Epithelial cell of proximal tubule (primary cell): ENCODE data around the gene PNRC1. TPM values are rescaled to one million over a fixed set of nuclear protein-coding genes. Genes with fewer than 3 reads are reported as not detected.

Experiments used
- DNase-seq: peaks from one replicate; pipeline ENCODE4 v3.0.0-alpha.2; 2011; ENCODE audit warnings: low read depth
- H3K4me3 ChIP-seq: 2 replicates; pipeline ENCODE4 v1.5.1; 2011; ENCODE audit warnings: low read depth, mild to moderate bottlenecking, low read length
- CTCF ChIP-seq: conservative IDR thresholded peaks from 2 replicates; pipeline ENCODE4 v1.5.1; 2012; ENCODE audit warnings: low read depth, mild to moderate bottlenecking, low read length
- total RNA-seq: library from RNA; depleted of rRNA; stranded (reverse); fragments of >200 nt; gene quantifications from 2 replicates; pipeline ENCODE4 v1.2.3, GENCODE V29; 2015

Gene PNRC1
- total RNA-seq, 1 donor from 2014 or later = 62.6 TPM

GRCh38 chr6:89048288-89048923, 32.1 kb upstream of the PNRC1 start:
- DNase-seq = no peak
- H3K4me3 ChIP-seq = no peak overlapping the region
- TF ChIP-seq CTCF = no peak

GRCh38 chr6:89048985-89049384, 31.6 kb upstream of the PNRC1 start:
- TF ChIP-seq CTCF = no peak
- no peak for DNase-seq
- no peak overlapping the region for H3K4me3 ChIP-seq

- no peak overlapping the region for H3K4me3 ChIP-seq
- DNase-seq = no peak
- no peak for TF ChIP-seq CTCF
Measured at GRCh38 chr6:89050155-89050554, 30.4 kb upstream of the PNRC1 start.

- TF ChIP-seq CTCF = no peak
- no peak overlapping the region for H3K4me3 ChIP-seq
- DNase-seq = no peak
Measured at GRCh38 chr6:89050697-89051096, 29.9 kb upstream of the PNRC1 start.

GRCh38 chr6:89051676-89052075, 28.9 kb upstream of the PNRC1 start:
- H3K4me3 ChIP-seq = no peak overlapping the region
- no peak for DNase-seq
- TF ChIP-seq CTCF = no peak

GRCh38 chr6:89054208-89054607, 26.3 kb upstream of the PNRC1 start:
- no peak for TF ChIP-seq CTCF
- DNase-seq = no peak
- no peak overlapping the region for H3K4me3 ChIP-seq

GRCh38 chr6:89057759-89058158, 22.8 kb upstream of the PNRC1 start:
- DNase-seq = no peak
- H3K4me3 ChIP-seq = no peak overlapping the region
- no peak for TF ChIP-seq CTCF
